GM12874 (cell line): ENCODE measurements around the gene ELFN2.

ENCODE experiments used
- TF ChIP-seq, protein P1 (sequence below): IDR thresholded peaks from 2 replicates; pipeline ENCODE4 v1.5.1; 2011; ENCODE audit warnings: low read depth, mild to moderate bottlenecking, control low read depth, low read length, moderate library complexity; ENCODE audit not compliant: insufficient read depth

The ELFN2 gene

GRCh38 chr22:37334461-37334858 lies 92.8 kb downstream of the ELFN2 start:
- TF ChIP-seq, protein P1, sequence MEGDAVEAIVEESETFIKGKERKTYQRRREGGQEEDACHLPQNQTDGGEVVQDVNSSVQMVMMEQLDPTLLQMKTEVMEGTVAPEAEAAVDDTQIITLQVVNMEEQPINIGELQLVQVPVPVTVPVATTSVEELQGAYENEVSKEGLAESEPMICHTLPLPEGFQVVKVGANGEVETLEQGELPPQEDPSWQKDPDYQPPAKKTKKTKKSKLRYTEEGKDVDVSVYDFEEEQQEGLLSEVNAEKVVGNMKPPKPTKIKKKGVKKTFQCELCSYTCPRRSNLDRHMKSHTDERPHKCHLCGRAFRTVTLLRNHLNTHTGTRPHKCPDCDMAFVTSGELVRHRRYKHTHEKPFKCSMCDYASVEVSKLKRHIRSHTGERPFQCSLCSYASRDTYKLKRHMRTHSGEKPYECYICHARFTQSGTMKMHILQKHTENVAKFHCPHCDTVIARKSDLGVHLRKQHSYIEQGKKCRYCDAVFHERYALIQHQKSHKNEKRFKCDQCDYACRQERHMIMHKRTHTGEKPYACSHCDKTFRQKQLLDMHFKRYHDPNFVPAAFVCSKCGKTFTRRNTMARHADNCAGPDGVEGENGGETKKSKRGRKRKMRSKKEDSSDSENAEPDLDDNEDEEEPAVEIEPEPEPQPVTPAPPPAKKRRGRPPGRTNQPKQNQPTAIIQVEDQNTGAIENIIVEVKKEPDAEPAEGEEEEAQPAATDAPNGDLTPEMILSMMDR = no peak

GRCh38 chr22:37333724-37334460 lies 93.4 kb downstream of the ELFN2 start:
- TF ChIP-seq, protein P1 = no peak

DNA sequence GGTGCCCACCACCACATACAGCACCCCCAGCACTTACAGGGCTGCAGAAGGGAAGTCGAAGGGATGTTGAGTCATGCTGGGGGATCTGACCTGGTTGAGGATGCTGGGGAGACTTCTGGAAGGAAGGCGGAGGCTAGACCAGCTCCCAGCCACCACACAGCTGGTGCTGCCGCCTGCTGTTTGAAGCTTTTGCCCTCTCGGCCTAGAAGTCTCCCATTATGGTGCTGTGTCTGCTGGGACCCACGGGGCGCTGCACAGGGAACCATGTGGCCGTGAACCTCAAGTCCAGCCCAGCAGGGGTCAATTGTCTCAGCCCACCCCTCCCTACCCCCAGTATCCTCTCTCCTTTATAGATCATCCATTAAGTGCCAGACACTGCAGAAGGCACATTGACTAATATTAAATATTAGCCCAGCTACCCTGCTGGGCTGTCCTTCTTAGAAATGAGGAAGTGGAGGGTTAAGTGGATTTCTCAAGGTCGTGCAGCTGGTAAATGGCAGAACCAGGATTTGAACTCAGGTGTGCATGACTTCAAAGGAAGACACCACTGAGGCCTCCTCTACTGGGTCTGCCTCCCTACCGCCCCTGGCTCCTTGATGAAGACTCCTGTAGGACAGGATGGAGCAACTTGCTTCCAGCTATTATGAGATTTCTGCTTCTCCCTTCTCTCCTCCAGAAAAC lies 95.3 kb downstream of the ELFN2 start:
- TF ChIP-seq, protein P1 = no peak

DNA sequence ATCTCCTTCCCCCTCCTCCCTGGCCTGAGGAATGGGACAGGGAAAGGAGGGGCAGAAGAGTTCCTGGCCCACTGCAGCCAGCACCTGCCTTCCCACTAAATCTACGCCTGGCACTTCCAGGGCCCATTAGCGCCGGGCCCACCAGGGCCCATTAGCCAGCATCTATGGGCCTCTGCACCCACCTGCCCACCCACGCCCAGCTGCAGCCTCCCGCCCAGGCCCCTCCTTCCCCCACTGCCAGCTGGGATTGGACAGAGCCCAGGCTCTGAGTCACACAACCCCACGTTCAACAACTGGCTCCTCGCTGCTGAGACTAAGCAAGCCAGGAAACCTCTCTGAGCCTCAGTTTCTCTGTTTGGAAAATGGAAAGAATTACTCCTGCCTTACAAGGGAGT lies 96.2 kb downstream of the ELFN2 start:
- TF ChIP-seq, protein P1 = no peak

DNA sequence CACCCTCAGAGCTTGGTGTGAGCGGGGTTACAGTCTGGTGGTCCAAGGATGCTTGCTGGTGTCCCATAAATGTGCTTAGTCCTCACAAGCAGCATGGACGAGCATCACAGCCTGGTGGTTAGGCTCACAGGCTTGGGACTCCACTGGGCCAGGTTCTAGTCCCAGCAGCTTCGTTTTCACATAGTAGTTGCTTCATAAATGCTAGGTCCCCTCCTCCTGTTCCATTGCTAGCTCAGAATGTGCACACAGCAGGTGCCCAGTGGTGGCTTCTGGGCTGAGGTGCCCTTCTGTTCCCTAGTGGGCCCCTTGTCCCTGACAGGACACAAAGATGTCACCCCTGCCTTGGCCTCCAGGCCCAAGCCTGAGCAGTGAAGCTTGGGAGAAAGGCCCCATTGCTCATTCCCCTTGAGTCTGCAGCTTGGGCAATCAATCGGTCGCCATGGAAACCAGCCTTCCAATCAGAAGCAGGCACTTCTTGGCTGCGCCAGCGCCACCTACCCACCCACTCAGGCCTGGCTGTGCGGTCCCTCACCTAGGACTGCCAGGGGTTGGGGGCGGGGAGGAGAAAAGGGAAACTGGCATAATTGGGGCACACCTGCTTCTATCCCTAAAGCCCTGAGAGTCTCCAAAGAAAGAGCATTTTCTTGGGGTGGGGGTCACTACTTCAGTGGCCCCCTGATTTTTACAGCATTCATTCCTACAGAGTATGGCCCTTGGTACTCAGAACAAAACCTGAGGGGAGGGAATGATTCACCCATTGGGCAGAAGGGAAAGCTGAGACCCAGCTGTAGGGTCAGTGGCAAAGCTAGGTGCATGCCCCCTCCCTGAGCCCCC lies 96.9 kb downstream of the ELFN2 start:
- TF ChIP-seq, protein P1 = no peak

DNA sequence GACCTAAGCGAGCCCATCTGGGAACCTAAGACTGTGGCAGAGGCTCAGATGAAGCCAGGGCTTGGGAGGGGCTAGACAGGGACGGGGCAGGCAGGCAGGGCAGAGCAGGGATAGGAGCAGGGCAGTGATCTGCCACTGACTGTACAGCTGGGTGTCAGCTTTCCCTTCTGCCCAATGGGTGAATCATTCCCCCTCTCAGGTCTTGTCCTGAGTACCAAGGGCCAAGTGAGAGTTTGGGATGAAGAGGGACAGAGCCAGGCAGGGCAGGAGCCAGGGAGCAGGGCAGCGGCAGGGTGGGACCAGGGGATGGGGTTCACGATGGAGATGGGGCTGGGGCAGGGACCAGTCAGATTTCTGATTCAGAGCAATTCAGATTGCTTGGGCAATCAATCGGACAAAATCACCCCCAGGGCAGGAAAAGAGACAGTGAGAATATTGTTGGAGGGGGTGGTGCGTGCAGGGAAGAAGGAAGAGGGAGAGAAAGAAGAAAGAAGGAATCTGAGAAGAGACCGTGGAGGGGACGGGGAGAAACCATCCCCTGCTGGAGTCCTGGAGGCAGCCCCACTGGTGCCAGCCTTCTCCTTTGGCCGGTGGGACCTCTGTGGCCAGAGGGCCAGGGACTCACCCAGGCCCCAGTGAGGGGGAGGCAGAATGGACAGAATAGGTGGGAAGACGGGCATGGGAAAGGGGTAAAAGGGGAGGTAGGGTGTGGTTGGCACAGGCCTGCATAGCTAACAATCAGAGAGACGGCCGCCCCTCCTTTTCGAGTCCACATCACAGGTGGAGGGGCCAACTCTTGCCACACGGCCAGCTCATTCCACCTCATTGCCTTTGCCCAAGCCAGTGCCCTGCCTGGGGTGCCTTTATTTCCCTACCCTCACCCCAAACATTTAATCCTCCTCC lies 97.8 kb downstream of the ELFN2 start:
- TF ChIP-seq, protein P1 = no peak
